SK-N-SH treated with all-trans-retinoic acid at 6 μM for 48 hours (cell line): ENCODE measurements around the gene SCNN1B.
"Not testable (repeated sequence)": the region's sequence is repeated elsewhere in the genome, so short reads cannot be mapped to it uniquely, and the experiment has no call there.

Source experiments
- ATAC-seq: fragments of 200-7000 bp; cut with Tn5 transposase; 3 replicates; pipeline ENCODE4 v1.9.1; 2020; ENCODE audit warnings: mild to moderate bottlenecking, moderate library complexity
- ARNTL ChIP-seq: fragments of 450-650 bp; formaldehyde crosslinking; IDR thresholded peaks from 2 replicates; pipeline ENCODE4 v1.5.0; 2020; ENCODE audit warnings: low read depth, mild to moderate bottlenecking, moderate library complexity, borderline replicate concordance
- BACH2 ChIP-seq: fragments of 250-450 bp; sonication (Bioruptor Pico); IDR thresholded peaks from 2 replicates; pipeline ENCODE4 v1.9.0; 2021; ENCODE audit warnings: mild to moderate bottlenecking, borderline replicate concordance
- CREB5 ChIP-seq: fragments of 250-450 bp; sonication (Bioruptor Pico); IDR thresholded peaks from 2 replicates; pipeline ENCODE4 v1.5.1; 2020; ENCODE audit warnings: low read depth, mild to moderate bottlenecking, moderate library complexity
- CSDC2 ChIP-seq: fragments of 250-450 bp; sonication (Bioruptor Pico); IDR thresholded peaks from 2 replicates; pipeline ENCODE4 v1.5.0; 2020; ENCODE audit warnings: mild to moderate bottlenecking, moderate library complexity
- CSRNP3 ChIP-seq: fragments of 250-450 bp; sonication (Bioruptor Pico); IDR thresholded peaks from 2 replicates; pipeline ENCODE4 v1.5.1; 2021; ENCODE audit warnings: mild to moderate bottlenecking, moderate library complexity
- ESRRG ChIP-seq: fragments of 250-450 bp; sonication (Bioruptor Pico); IDR thresholded peaks from 2 replicates; pipeline ENCODE4 v1.6.1; 2021; ENCODE audit warnings: mild to moderate bottlenecking
- OSR1 ChIP-seq: fragments of 250-450 bp; sonication (Bioruptor Pico); IDR thresholded peaks from 2 replicates; pipeline ENCODE4 v1.8.0; 2022; ENCODE audit warnings: moderate library complexity, mild to moderate bottlenecking, inconsistent platforms
- PATZ1 ChIP-seq: fragments of 250-450 bp; sonication (Bioruptor Pico); IDR thresholded peaks from 2 replicates; pipeline ENCODE4 v1.8.0; 2020; ENCODE audit warnings: mild to moderate bottlenecking, moderate library complexity, borderline replicate concordance
- POU6F1 ChIP-seq: fragments of 250-450 bp; sonication (Bioruptor Pico); IDR thresholded peaks from 2 replicates; pipeline ENCODE4 v1.8.0; 2021; ENCODE audit warnings: low read depth, mild to moderate bottlenecking, moderate library complexity, borderline replicate concordance
- PPARA ChIP-seq: fragments of 250-450 bp; sonication (Bioruptor Pico); IDR thresholded peaks from 2 replicates; pipeline ENCODE4 v1.5.0; 2020; ENCODE audit warnings: mild to moderate bottlenecking, borderline replicate concordance
- SNAI2 ChIP-seq: fragments of 250-450 bp; sonication (Bioruptor Pico); IDR thresholded peaks from 2 replicates; pipeline ENCODE4 v1.5.0; 2020; ENCODE audit warnings: mild to moderate bottlenecking, moderate library complexity
- TCF4 ChIP-seq: fragments of 250-450 bp; sonication (Bioruptor Pico); IDR thresholded peaks from 2 replicates; pipeline ENCODE4 v1.8.0; 2021; ENCODE audit warnings: mild to moderate bottlenecking, moderate library complexity, borderline replicate concordance
- TOX ChIP-seq: fragments of 250-450 bp; sonication (Bioruptor Pico); IDR thresholded peaks from 2 replicates; pipeline ENCODE4 v1.8.0; 2021; ENCODE audit warnings: mild to moderate bottlenecking, moderate library complexity, borderline replicate concordance
- TSHZ2 ChIP-seq: fragments of 250-450 bp; sonication (Bioruptor Pico); IDR thresholded peaks from 2 replicates; pipeline ENCODE4 v1.5.0; 2020; ENCODE audit warnings: mild to moderate bottlenecking, moderate library complexity
- ZC3H10 ChIP-seq: fragments of 250-450 bp; sonication (Bioruptor Pico); IDR thresholded peaks from 2 replicates; pipeline ENCODE4 v1.5.1; 2021; ENCODE audit warnings: mild to moderate bottlenecking, moderate library complexity
- ZFP3 ChIP-seq: fragments of 250-450 bp; sonication (Bioruptor Pico); IDR thresholded peaks from 2 replicates; pipeline ENCODE4 v1.5.0; 2020; ENCODE audit warnings: mild to moderate bottlenecking, moderate library complexity
- ZFP30 ChIP-seq: fragments of 450-650 bp; formaldehyde crosslinking; IDR thresholded peaks from 2 replicates; pipeline ENCODE4 v1.5.0; 2022; ENCODE audit warnings: mild to moderate bottlenecking, moderate library complexity
- ZNF565 ChIP-seq: fragments of 450-650 bp; formaldehyde crosslinking; conservative IDR thresholded peaks from 2 replicates; pipeline ENCODE4 v1.5.0; 2020; ENCODE audit warnings: low read depth, mild to moderate bottlenecking, moderate library complexity
- ZNF70 ChIP-seq: fragments of 450-650 bp; formaldehyde crosslinking; IDR thresholded peaks from 2 replicates; pipeline ENCODE4 v1.5.0; 2020; ENCODE audit warnings: mild to moderate bottlenecking, moderate library complexity
- ZNF8 ChIP-seq: fragments of 450-650 bp; formaldehyde crosslinking; IDR thresholded peaks from 2 replicates; pipeline ENCODE4 v1.5.0; 2020; ENCODE audit warnings: mild to moderate bottlenecking, moderate library complexity

Gene SCNN1B

GRCh38 chr16:23302045-23302956, at the start of gene SCNN1B:
TSS of gene SCNN1B (plus strand) at chr16:23302302. CDS start at chr16:23348600, 46,298 bp downstream.
- no peak for ATAC-seq
- TF ChIP-seq ZNF565 (CRISPR knock-in tag) (no peak), ZFP3 (CRISPR knock-in tag) (no peak), ZFP30 (CRISPR knock-in tag) (no peak), CREB5 (CRISPR knock-in tag) (no peak), BACH2 (CRISPR knock-in tag) (no peak), PATZ1 (no peak), TOX (CRISPR knock-in tag) (no peak), SNAI2 (CRISPR knock-in tag) (no peak), TCF4 (CRISPR knock-in tag) (no peak), CSRNP3 (CRISPR knock-in tag) (no peak), OSR1 (no peak), ESRRG (CRISPR knock-in tag) (no peak), ZNF8 (CRISPR knock-in tag) (no peak), POU6F1 (CRISPR knock-in tag) (no peak), CSDC2 (CRISPR knock-in tag) (no peak)

GRCh38 chr16:23252310-23252709, 49.8 kb upstream of the SCNN1B start:
- ATAC-seq = no peak
- no peak for TF ChIP-seq ZC3H10 (CRISPR knock-in tag)
- TF ChIP-seq, all 23 proteins: peak for 0

- ATAC-seq = not testable (repeated sequence)
Measured at GRCh38 chr16:23253650-23254049, 48.5 kb upstream of the SCNN1B start.

GRCh38 chr16:23254338-23254737, 47.8 kb upstream of the SCNN1B start:
- no peak for ATAC-seq
- TF ChIP-seq PPARA (CRISPR knock-in tag) (no peak), CSRNP3 (CRISPR knock-in tag) (no peak), ARNTL (no peak), SNAI2 (CRISPR knock-in tag) (no peak), PATZ1 (no peak), TSHZ2 (no peak), OSR1 (no peak), ESRRG (CRISPR knock-in tag) (no peak), CREB5 (CRISPR knock-in tag) (no peak), ZFP3 (CRISPR knock-in tag) (no peak), ZNF8 (CRISPR knock-in tag) (no peak), ZNF70 (no peak), TOX (CRISPR knock-in tag) (no peak), ZFP30 (CRISPR knock-in tag) (no peak)
